ENCODE measurements around the gene CSF2RB.
A peak's percentile ranks its signal among the peaks of the same experiment; 100 is the strongest.

Gene CSF2RB

DNA sequence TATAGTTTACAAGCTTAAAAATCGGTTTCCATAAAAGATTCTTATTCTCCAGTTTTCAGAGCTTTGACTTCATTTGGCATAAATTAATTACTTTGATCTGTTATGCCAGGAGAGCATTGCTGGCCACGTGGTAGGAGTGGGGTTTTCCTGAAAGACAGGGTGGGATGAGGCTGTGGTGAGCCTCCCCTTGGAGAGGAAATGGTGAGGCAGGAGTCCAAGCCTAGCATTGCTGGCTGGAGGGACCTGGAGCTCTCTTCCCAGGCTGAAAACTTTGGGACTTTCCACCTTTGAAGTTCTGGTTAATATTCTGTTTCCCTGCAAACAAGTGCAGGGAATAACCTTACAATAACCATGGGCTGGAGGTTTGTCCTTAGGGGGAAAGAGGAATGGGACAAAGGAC is 21.1 kb upstream of the CSF2RB start:
- no peak for DNase-seq

DNA sequence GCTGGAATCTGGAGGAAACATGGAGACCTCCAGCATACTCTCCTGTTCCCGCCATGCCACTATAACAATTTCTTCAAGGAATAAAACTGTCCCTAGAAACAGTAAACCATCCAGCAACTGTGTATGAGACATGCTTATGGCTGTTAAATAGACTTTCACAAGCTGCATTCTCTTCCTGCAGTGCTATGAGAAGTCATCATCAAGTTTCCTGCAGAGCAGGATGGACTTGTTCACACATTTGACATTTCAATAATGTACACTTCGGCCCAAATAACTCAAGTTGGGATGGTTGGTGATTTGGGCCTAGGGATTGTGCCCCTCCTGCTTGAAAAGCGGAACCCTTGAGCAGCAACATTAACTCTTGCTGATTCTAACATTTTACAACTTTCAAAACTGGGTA is 20.2 kb upstream of the CSF2RB start:
- DNase-seq: no peak

- DNase-seq: no peak
Measured at GRCh38 chr22:36894266-36894665, 19.2 kb upstream of the CSF2RB start.

- DNase-seq: no peak
Measured at GRCh38 chr22:36897611-36898010, 15.8 kb upstream of the CSF2RB start.

DNA sequence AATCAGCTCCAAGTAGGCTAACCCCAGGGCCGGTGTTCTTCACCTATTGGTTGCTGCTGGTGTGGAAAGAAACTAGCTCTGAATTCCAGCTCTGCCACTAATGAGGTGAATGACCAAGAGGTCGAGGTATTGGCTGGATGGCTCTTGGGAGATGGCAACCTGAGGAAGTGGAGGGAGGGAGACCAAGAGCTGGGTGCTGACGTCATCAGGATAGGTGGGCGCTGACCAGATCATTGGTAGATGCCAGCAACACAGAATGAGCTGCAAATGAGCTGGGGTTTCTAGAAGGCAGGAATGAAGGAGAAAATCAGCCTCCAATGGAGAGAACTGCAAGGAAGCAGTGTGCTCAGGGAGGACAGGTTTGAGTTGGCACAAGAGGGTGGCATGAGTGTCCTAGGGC is 14.7 kb upstream of the CSF2RB start:
- DNase-seq: no peak

DNA sequence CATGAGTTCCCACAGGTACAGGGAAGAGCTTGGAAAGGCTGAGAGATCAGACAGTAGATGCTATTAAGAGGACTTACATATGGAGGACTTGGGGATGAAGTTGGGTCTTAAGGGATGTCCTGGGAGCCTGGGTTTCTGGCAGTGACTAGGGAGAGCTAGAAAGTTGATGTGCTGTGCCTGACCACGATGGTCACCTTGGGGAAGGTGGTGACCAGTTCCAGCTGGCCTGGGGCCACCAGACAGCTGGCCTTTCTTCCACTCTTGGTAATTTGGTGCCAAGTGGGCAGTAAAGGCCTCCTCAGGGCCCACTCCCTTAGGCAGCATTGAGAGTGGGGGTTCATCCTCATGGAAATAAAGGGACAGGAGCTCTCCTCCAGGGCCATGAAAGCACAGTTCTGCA is 13.9 kb upstream of the CSF2RB start:
- DNase-seq: no peak

- DNase-seq: no peak
Measured at GRCh38 chr22:36900225-36900624, 13.2 kb upstream of the CSF2RB start.

- DNase-seq: no peak
Measured at GRCh38 chr22:36900880-36901279, 12.5 kb upstream of the CSF2RB start.

DNA sequence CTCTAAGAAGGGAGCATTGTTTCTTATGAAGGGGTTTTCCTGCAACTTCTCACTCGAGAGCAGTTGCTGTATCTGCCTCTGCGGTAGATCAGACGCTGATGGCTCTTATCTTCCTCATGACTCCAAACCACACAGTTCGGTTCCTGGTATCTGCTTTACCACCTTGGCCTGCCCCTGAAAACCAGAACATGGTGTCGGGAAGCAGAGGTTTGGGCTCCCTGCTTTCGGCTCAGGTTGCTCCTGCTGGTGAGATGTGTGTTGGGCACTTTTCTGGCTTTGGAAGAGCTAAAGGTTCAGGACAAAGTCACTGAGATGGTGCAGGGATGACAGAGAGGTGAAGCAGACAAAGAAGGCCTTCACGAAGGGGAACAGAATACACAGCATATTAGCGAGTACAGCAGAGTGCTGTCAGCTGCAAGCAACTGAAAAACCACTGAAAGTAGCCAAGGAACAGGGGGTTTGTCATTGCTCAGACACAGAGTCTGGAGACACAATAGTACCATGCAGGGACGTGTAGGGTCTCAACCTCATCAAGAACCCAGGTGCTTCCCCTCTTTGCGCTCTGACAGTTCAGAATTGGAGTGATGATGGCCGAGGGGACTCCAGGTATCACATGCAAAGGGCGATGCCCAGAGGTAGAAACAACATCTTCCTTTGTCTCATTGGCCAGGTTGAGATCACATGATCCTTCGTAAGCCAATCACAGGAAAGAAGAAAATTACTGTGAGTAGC is 11.9 kb upstream of the CSF2RB start:
- peak; percentile 13 for DNase-seq

DNA sequence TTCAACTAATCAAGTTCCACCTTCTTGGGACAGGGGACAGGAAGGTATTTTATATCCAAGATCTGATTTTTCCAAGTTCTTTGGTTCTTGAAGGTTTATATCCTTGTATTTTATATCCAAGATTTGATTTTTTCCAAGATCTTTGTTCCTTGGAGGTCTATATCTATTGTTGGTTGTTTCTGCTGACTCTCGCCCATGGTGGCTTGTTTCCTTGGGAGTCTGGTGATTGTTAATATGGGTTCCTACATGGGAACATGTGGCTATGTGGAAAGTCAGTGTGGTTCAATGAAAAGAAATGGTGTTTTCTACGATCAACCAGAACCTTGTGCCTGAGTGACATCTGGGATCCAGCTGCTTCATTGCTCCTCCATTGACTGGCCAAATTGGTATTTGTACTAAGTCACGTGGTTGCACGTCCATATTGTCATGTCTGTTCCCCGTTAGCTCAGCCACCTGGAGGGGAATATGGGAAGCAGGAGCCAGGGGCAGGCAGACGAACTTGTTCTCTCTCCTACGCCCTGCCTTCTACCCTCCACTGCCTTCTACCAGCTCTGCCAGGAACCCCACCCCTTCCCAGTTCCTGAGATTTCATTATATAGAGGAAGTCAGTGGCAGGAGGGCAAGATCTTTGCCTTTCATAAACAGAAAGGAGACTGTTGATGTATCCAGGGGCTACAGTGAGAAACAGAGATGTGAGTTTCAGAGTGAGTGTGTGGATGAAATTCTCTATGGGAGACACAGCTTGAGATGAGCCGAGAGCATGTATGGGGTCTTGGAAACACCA is 11.1 kb upstream of the CSF2RB start:
- no peak for DNase-seq

GRCh38 chr22:36904260-36904880 is 9.1 kb upstream of the CSF2RB start:
- DNase-seq: no peak

GRCh38 chr22:36907253-36908195 is 5.9 kb upstream of the CSF2RB start:
- DNase-seq: no peak

DNA sequence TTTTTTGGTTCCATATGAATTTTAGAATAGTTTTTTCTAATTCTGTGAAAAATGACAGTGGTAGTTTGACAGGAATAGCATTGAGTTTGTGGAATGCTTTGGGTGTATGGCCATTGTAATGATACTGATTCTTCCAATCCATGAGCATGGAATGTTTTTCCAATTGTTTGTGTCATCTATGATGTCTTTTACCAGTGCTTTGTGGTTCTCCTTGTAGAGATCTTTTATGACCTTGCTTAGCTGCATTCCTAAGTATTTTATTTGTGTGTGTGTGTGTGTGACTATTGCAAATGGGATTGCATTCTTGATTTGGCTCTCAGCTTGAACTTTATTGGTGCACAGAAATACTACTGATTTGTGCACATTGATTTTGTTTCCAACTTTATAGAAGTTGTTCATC is 3.0 kb upstream of the CSF2RB start:
- no peak for DNase-seq

GRCh38 chr22:36911887-36912661 is 1.4 kb upstream of the CSF2RB start:
- no peak for DNase-seq

DNA sequence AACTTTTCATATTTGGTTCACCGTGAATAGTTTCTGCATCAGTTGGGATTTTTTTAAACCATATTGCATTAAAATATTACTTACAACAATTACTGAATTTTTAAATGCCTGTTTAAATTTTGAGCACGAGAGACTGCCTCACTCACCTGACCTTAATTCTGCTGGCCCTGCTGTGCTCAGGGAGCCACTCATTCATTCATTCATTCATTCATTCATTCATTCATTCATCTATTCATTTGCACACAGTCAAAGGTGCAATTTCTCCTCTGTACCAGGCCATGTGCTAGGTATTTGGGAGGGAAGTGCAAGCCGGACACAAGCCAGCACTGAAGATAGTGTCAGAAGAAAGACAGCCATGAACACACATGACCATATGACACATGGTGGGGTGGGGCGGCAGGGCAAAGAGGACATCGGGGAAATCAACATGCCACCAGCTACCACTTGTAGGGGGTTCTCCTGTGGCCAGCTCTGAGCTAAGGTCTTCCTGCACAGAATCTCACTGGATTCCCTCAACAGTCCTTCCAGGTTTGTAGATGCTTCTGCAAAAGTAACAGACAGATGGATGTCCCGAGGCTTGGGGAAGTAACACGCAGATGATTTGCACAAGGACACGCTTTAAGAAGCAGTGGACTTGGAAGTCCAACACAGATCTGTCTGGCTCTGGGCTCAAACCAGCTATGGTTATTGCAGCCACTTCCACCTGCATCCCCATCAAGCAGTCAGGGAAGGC is 568 bp upstream of the CSF2RB start:
- DNase-seq: no peak

DNA sequence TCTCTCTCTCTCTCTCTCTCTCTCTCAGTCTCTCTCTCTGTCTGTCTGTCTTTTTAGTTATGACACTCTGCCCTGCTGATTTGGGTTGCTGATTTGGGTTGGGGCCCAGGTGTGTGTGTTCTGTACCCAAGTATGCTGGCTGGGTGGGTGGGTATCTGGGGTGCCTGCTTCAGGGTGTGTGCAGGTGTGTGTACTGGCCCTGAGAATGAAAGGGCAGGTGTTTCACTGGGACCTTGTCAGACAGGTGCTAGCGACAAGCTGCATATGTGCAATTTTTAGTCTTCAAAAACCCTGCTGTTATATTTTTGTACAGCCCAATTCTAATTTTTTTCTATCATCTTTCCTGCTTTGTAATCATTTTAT is 943 bp downstream of the CSF2RB start:
- no peak for DNase-seq

GRCh38 chr22:36916034-36916433 is 2.6 kb downstream of the CSF2RB start:
- DNase-seq: no peak

- no peak for DNase-seq
Measured at GRCh38 chr22:36918586-36919284, 5.3 kb downstream of the CSF2RB start.

DNA sequence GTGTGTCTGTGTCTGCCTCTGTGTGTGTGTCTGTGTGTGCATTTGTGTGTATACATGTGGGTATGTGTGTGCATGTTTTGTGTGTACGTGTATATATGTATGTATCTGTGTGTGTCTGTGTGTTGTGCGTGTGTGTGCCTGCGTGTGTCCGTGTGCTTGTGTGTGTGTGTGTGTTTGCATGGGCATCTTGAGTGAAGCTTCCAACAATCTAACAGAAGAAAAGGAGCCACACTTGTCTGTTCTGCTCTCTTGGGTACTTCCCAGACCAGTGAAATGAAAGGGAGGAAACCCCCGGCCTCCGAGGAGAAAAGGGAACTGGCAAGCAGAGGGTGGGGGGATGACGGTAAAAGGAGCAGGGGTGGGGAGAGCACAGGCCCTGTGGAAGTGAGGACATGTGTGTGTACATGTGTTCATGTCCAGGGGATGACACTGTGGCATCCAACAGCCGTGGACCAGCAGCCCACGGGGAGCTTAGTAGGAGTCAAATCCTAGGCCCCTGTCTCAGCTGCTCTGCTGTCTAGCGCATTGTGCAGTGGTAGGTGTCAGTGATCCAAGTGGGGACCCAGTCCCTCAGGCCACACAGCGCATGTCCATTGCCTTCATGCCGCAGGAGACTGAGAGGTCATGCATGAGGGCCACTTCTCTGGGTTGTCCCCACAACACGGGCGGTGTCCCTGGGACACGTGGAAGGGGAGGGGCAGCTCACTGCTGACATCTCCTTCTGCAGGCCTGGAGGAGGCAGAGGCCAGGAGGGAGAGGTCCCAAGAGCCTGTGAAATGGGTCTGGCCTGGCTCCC is 8.1 kb downstream of the CSF2RB start:
- DNase-seq: peak; percentile 30

DNA sequence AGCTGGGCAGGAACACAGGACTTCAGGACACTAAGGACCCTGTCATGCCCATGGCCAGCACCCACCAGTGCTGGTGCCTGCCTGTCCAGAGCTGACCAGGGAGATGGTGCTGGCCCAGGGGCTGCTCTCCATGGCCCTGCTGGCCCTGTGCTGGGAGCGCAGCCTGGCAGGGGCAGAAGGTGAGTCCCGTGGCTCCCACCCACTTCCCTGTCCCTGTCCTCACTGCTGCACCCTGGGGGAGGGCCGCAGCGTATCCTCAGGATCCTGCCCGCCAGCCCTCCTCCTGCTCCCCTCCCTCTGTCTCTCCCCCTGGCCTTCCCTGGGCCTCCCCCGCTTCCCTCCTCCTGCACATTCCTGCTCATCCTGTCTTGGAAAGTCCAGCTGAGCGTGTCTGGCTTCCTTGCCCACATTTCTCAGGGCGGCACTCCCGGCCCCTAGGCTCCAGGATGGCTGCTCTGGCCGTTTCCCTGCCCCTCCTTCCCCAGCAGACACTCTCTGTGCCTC is 8.7 kb downstream of the CSF2RB start:
- DNase-seq: no peak
